COR-L47 (cell line): Measurements from ENCODE around the gene EMILIN2.
"Not testable (repeated sequence)": the region's sequence is repeated elsewhere in the genome, so short reads cannot be mapped to it uniquely, and the experiment has no call there.

Experiments used
- DNase-seq: peaks from one replicate; lab custom pipeline; 2025; lab: John Stamatoyannopoulos, UW

EMILIN2 gene

DNA sequence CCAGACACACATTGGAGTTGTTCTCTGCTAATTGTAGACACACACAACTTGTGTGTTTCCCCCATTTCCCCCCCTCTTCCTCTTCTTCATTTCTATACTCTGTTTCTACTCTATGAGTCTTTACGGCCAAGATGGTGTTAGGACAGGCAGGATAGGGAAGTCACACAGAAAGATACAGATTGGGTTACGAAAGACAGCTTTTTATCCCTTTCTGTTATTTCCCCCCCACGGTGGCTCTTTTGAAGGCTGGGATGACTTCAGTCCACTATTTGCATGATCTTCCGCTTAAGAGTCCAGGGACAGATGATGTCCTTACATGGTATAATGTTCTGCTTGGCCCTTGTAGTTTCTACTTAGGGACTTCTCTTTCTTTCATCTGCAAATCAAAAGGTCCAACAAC is 1.6 kb upstream of the EMILIN2 start:
- no peak for DNase-seq

DNA sequence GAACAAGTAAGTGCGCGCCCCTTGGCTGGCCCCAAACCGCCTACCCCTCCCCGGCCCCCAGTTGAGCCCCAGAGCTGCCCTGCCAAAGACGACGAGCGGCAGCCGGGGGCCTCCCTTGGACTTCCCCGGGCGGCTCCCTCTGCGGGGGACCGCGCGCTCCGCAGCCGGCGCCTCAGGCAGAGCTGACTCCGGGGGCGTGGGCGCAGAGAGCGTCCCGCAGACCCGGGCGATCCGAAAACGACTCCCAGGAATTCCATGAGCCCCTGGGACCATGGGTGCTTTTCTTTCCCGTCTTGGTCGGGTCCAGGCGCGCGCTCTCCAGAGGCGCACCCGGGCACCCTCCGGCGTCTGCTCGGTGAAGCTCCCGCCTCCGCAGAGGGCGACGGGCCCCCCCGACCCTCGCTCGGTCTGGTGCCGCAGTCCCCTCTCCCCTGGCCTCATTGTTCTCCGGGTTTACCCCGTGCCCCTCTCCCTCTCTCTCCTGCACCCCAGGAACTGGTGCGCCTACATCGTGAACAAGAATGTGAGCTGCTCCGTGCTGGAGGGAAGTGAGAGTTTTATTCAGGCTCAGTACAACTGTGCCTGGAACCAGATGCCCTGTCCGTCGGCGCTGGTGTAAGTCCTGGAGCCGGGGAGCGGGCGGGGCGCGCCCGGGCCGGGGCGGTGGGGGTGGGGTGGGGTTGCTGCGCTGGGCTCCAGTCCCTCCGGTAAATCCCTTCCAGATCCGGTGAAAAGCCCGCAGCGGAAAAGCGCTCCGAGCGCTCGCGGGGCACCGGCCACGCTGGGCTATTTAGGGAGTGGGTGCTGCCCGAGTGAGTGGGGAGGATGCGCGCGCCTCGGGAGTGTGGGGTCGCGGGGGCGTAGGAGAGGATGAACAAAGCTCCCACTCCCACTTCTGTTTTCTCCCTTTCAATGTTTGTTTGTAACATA is 776 bp downstream of the EMILIN2 start:
- DNase-seq, result no peak

DNA sequence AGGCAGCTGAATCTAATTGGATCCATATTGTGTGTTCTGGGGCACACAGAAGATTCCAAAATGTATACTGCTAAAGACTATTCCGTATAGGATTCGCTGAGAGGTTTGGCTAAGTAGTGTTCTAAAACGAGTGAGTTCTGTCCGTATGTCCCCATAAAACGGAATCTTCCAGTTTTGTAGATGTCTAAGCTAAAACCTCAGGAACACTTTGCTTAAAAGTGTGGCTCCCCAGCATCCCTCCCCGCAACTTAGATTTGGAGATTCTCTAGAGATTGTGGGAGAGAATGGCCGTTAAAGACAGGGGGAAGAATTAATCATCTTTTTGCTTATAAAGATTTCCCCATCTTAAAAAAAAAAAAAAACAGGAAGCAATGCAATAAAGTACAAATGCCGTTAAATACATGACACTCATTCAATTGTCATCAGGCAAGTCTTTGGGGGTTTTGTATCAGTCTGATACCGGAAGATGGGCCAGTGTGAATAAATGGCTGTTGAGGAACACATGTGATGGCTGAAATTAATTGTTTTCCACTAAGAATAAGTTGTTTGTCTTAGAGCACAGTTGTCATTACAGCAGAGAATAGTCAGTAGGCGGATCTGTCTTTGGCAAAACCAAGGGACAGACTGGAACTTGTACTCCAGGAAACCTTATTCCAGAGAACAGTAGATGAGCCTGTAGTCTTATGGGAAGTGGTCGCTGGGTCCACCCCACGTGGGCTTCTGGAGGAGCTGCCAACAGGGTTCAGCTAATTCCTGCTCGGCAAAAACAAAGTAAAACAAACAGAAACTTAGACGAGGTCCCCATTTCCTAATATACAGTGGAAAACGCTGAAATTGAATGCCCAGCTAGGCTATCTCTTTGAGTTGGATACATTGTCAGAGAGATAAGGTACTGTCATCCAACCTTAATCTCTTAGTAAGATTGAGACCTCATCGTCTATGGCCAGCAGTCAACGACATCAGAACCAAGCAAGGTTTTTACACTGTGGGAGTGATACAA is 1.7 kb downstream of the EMILIN2 start:
- no peak for DNase-seq

DNA sequence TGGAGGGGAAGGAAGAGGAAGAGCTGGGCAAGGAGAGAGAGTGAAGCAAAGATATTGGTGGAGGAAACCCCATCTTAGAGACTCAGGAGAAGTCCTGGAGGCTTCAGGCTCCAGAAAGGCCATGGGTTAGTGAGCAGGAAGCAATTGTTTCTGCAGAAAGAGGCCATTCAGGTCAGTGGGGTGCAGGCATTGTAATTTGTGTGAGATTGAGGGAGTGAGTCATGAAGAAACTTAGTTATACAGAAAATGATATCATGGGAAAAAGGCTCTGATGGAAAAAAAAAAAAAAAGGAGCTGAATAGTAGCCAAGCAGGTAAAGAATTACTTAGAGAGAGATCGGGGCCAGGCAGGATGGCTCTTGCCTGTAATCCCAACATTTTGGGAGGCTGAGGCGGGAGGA is 4.0 kb downstream of the EMILIN2 start:
- DNase-seq, result no peak

DNA sequence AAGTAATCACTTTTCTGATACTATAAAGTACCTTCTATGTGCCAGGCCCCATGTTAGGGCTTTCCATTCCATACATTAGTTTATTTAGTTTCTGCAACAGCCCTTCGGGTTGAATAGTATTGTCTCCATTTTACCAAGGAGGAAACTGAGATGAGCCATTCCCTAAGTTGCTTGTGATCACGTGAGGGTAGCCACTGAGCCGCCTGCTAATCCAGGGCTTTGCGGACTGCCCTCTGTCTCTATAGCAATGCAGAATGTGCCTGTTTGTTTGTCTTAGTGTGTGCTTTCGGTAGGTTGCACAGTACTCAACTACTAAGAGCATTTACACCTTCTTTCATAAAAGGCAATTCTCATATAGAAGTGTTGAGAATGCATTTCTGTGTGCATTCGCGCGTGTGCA is 5.0 kb downstream of the EMILIN2 start:
- DNase-seq, result no peak

DNA sequence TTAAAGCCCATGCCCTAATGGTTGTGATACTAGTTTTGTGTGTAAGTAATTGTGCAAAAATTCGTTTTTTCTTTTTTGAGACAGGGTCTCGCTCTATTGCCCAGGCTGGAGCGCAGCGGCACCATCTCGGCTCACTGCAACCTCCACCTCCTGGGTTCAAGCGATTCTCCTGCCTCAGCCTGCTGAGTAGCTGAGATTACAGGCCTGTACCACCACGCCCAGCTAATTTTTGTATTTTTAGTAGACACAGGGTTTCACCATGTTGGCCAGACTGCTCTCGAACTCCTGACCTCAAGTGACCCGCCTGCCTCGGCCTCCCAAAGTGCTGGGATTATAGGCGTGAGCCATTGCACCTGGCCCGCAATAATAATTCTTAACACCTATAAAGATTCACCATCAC is 5.7 kb downstream of the EMILIN2 start:
- not testable (repeated sequence) for DNase-seq

DNA sequence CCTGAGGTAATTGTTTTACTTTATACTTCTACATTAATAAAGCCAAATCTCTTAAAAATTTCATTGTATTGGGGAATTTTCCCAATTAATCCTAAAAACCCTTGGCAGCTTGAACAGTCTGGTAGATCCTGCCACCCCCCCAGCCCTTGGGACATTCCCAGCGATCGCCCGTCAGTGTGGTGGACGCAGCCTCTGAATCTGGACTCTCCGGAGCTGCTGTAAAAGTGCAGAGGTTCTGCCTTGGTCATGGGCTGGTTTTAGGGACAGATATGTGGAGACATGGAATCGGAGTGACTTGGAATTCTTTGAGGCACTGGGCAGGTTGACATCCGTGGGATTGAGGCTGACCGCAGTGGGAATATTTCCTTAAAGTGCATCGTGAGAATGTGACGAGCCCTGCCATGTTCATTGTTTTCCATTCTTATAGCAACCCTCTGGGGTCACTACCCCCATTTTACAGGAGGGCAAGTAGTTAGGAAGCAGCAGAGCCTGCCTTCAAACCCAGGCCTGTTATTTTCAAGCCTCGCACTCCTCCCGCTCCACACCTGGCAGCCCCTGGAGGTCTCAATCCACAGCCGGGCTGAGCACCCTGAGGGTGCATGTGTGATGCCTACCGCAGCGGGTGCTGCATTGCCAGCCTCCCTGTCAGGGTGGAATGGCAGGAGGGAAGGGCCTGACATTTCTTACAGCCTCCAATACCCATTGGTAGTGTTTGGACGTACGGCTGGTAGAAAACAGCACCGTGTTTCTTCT is 6.5 kb downstream of the EMILIN2 start:
- no peak for DNase-seq

DNA sequence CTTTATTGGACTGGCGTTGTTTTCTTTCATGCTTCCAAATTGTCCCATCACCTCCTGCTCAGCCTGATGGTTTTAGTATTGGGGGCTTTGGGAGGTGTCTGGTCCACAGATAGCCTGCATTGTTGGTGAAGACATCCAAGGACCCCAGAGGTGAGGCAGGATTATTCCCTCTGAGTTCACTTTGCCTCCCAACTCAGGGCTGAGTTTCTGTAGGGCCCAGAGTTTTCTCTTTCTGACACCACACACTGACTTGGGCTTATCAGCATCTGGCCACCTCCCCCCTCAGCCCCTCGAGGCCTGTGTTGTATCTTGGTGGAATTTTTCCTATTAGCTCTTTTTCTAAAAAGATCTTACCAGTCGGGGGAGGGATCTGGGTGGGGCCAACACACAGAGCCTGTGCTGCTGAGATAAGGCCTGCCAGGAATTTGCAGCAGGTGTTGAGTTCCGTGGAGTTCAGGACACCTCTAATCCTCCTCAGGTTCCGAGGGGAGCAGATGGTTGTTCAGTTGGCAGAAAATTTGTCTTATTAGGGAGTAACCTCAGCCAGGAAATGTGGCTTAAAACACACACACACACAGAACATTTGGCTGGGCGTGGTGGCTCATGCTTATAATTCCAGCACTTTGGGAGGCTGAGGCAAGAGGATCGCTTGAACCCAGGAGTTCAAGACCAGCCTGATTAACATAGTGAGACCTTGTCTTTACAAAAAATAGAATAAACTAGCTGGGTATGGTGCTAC is 7.3 kb downstream of the EMILIN2 start:
- DNase-seq, result no peak

DNA sequence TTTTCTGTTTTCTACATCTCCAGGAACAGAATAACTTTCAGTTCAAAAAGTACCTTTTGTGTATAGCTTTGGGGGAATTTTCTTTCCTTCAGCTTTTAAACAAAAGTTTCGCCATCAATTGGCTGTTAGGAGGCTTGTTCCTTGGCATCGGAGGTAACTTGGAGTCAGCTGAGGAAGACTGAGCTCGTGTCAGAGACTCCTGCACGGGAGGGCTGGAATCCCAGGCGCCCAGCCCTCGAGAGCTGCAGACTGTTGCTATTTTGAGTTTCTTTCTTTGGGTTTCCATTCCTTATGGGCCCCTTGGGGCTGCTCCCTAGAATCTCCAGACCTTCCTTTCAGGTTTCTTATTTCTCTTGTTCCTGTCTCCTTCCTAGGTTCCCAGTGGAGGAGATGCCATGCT is 8.1 kb downstream of the EMILIN2 start:
- DNase-seq, result no peak

DNA sequence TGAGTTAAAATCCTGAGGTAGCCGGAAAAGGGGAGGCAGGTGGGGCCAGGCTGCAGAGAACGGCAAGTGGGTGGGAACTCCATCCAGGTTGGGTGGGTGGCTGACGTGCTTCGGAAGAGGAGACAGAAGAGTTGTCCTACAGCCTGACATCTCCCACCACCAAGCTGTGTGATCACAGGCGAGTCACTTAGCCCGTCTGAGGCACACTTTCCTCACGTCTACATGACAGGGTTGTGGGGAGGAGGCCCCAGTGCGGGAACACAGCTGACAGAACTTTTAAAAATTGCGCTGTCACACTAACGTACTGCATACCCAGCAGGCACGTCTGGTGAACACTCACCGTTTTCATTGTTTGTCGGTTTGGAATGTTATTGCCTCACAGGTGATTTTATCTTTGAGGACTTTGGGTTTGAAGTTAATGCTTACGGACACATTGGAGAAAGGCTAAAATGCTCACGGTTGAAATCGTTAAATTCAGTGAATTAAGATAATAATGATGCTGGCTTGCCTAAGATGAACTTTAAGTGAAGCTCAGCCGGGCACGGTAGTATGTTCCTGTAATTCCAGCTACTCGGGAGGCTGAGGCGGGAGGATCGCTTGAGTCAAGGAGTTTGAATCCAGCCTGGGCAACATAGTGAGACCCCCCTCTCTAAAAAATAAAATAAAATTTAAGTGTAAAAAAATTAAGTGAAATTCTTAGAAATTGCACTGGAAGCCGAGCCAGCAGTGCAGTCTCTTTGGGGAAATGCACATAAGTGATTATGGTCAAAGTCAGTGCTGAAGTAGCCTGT is 8.9 kb downstream of the EMILIN2 start:
- DNase-seq, result no peak

DNA sequence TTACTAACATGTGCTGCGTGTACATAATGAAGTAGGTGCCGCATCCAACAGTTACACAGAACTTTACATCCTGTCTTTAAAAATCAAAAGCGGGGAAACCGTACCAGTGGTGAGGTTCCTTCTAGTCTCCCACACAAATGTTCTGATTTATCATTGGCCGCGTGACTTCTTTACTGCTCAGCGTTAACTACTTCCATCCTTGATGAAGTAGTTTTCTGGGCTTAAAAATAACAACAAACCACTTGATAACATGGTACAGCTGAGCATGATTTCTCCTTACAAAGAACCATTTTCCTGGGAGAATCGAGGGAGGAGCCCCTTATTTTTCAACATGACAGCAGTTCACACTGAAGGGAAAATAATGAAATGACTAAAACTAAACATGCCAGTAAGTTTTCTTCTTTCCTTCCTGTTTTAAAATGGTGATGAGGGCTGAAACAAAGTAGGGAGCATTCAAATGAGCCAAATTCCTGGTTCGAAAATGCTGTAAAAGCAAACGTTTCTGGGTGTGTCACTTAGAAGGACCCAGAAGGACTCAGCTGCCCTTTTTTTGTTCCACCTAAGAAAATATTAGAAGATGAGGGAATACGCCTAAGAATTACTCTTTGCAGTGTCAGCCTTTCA is 9.9 kb downstream of the EMILIN2 start:
- DNase-seq, result no peak

DNA sequence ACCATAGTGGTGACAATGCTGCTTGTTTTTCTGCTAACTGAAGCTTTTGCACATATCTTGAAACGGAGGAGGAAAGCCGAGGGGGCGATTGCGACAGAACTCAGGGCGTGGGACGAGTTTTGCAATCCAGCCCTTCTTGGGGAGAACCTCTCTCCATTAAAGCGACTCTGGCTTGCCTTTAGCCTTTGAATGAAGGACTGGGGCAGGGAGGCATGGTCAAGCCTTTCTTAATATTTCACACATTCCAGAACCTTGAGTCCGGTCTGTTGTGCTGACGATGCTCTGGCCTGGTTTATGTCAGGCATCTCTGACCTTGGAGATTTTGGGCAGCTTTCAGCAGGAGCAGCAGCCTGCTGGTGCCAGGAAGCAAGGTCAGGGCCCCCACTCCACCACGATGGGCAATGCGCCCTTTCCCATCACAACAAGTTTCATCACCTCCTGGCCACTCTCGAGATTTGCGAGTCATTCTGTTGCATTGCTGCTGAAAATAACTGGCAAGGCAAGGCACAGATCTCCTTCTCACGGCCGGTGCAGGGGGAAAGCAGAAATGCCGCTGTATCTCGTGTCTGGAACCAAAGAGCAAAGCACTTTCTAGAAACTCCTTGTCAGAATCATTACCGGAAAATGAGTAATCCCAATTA is 10.8 kb downstream of the EMILIN2 start:
- DNase-seq, result no peak

DNA sequence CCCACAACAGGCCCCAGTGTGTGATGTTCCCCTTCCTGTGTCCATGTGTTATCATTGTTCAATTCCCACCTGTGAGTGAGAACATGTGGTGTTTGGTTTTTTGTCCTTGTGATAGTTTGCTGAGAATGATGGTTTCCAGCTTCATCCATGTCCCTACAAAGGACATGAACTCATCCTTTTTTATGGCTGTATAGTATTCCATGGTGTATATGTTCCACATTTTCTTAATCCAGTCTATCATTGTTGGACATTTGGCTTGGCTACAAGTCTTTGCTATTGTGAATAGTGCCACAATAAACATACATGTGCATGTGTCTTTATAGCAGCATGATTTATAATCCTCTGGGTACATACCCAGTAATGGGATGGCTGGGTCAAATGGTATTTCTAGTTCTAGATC is 13.6 kb downstream of the EMILIN2 start:
- not testable (repeated sequence) for DNase-seq

DNA sequence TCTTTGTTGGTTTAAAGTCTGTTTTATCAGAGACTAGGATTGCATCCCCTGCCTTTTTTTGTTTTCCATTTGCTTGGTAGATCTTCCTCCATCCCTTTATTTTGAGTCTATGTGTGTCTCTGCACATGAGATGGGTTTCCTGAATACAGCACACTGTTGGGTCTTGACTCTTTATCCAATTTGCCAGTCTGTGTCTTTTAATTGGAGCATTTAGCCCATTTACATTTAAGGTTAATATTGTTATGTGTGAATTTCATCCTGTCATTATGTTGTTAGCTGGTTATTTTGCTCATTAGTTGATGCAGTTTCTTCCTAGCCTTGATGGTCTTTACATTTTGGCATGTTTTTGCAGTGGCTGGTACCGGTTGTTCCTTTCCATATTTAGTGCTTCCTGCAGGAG is 17.2 kb downstream of the EMILIN2 start:
- DNase-seq, result not testable (repeated sequence)

DNA sequence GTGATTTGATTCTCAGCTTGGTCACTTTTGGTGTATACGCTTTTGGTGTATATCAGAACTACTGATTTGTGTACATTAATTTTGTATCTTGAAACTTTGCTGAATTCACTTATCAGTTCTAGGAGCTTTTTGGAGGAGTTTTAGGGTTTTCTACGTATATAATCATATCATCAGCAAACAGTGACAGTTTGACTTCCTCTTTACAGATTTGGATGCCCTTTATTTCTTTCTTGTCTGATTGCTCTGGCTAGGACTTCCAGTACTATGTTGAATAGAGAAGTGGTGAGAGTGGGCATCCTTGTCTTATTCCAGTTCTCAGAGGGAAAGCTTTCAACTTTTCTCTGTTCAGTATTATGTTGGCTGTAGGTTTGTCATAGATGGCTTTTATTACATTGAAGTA is 19.7 kb downstream of the EMILIN2 start:
- not testable (repeated sequence) for DNase-seq

DNA sequence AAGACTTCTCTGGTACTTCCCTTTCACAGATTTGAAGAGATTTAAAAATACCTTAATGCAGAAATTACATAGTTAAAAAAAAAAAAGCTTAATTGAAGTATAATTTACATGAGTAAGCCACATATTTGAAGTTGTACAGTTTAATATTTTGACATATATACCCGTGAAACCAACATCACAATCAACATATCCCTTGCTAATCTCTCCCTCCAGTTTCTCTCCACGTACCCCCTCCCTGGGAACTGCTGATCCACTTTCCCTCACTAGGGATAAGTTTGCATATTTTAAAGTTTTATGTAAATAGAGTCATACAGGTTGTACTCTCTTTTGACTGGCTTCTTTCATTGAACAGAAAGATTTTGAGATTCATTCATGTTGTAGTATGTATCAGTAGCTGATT is 22.4 kb downstream of the EMILIN2 start:
- DNase-seq, result no peak

DNA sequence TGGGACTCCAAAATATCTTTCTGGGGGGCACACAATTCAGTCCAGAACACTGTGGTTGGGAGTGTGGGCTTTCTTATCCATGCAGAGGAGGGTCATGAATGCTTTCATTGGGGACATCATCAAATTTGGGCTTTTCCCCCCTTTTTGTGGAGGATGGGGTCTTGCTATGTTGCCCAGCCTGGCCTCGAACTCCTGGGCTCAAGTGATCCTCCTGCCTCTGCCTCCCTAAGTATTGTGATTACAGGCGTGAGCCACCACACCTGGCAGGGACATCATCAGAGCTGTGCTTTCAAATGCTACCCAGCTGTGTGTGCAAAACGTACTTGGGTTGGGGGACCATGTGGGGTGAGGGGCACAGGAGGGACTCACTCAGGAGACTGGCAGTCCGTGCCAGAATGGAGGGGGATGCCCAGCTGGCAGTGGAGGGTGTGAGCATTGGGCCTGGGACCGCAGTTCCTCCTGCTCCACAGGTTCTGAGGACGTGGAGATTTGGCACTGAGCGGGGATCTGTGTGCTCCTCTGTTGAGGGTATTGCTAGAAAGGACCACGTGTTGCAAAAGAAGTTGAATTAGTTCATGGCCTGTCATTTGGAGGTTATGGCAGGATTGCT is 24.4 kb downstream of the EMILIN2 start:
- no peak for DNase-seq

DNA sequence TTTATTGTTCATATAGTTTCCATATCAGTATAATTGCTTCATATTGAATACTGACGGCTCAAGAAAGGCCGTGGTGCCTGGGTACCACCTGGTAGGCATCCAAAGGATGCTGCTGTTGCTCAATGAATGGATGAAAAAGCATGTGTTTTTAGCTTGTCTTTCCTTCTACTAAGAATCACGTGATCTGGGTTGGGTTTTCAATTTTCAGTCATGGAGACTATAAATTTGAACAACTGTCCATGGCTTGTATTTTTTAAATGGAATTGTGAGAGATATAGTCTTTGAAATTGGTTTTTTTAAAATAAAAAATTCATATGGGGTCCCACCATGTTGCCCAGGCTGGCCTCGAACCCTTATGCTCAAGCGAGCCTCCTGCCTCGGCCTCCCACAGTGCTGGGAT is 25.3 kb downstream of the EMILIN2 start:
- no peak for DNase-seq

DNA sequence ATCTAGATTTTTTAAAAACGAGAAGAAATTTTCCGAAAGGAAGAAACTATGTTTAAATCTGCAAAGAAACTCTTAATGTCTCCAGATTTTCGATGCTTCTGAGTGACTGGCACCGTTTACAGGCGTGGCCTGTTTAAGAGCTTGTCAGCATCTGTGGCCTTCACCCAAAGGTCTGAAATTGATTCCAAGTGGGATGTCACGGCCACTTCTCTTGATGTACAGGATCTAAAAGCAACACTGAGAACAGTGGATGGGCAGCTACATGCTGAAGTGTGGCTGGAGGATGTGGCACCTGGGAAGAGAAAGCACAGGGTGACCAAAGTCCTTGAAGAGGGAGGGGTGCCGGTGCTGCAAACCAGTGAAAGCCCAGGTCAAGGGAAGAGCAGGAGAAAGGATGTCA is 28.0 kb downstream of the EMILIN2 start:
- no peak for DNase-seq
